NCI-H82 treated with DMSO at 0.1 percent for 48 hours (cell line): Measurements from ENCODE around the gene SBF2.
"Not testable (repeated sequence)": the region's sequence is repeated elsewhere in the genome, so short reads cannot be mapped to it uniquely, and the experiment has no call there.

Experiments used
- DNase-seq: peaks from one replicate; lab custom pipeline; 2025; ENCODE audit not compliant: unreplicated experiment; lab: John Stamatoyannopoulos, UW

The SBF2 gene

DNA sequence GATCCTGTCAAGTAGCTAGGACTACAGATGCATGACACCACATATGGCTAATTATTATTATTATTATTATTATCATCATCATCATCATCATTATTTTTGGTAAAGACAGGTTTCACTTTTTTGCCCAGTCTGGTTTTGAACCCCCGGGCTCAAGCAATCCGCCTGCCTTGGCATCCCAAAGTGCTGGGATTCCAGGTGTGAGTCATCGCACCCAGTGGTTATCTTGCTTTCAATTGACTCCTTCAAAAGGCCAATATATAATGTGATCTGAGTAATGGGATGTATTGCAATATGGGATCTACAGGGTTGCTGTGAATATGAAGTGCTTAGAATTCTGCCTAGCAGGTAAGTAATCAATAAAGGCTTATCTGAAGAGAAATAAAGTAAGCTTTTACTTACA lies 221.2 kb downstream of the SBF2 start:
- DNase-seq, result no peak

GRCh38 chr11:10072142-10072541 lies 221.9 kb downstream of the SBF2 start:
- DNase-seq, result no peak

DNA sequence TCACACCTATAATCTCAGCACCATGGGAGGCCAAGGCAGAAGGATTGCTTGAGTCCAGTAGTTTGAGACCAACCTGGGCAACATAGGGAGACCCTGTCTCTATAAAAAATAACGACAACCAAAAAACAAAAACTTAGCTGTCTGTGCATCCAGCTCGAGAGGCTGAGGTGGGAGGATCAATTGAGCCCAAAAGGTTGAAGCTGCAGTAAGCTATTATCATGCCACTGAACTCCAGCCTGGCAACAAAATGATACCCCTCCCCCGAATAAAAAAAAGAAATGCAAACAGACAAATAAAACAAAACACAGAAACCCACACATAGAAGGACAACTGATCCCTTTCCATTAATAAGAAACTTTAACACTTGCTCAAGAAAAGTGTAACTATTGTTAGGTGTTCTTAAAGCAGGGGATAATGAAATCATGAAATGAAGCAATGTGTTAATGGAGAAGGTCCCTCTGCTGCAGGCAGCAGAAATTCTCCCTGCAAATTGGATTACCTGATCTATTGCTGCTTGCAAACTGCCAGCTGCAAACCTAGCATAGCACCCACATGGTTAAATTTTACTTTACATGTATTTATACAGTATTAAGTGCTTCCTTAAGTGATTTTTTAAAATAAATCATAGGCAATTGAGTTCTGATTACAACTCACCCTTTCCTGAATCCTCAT lies 226.3 kb downstream of the SBF2 start:
- peak; percentile 47 for DNase-seq

- DNase-seq, result no peak
These were observed 227.6 kb downstream of the SBF2 start for GRCh38 chr11:10066441-10066840.

- no peak for DNase-seq
These were observed 229.2 kb downstream of the SBF2 start for GRCh38 chr11:10064828-10065227.

DNA sequence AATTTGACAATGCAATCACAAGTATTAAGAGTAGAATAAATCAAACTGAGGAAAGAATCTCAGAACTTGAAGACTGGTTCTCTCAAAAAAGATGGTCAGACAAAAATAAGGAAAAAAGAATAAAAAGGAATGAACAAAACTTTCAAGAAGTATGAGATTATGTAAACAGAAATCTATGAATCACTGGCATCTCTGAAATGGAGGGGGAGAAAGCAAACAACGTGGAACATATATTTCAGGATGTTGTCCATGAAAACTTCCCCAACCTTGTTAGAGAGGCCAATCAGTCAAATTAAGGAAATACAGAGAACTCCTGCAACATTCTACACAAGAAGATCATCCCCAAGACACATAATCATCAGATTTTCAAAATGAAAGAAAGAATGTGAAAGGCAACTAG lies 235.7 kb downstream of the SBF2 start:
- DNase-seq, result no peak

DNA sequence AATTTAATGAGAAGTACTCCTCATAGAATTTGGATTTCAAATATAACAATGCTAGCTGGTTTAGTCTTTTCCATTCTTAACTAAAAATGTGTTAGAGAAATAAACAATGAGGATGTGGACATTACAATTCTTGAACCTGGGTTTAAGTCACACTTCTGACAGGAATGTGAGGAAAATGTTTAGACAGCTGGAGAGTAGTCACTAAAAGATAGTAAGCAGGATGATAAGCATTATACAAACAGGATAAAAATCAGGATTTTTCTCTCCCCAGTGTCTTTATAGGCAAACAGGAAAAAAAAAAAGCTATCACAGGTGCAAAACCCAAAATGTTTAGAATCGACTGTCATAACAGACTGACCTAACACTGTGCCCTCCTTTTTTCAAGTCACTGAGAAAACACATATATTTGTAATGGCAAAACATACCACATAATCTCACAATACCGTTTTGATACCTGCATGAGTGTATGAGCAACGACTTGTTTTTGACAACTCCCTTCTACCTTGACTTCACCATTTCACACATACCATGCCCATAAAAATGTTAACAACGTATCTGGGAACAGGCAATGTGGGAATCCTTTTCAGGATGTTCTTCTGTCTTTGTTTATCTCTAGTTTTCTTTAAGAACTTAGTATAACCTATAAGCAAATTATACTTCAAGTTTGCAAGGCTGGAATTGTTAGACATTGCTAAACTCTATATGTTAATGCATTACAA lies 242.0 kb downstream of the SBF2 start:
- DNase-seq, result no peak

DNA sequence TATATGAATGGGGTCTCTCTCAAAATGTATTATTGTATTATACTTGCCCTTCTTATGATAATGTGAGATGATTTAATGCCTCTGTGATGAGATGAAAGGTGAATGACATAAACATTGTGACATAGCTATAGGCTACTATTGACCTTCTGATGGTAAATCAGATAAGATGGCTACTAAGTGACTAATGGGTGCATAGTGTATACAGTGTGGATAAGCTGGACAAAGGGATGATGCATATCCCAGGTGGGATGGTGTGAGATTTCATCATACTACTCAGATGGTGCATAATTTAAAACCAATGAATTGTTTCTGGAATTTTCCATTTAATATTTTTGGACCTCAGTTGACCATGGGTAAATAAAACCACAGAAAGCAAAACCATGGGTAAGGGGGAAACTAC lies 243.5 kb downstream of the SBF2 start:
- DNase-seq, result no peak

- DNase-seq, result no peak
These were observed 244.3 kb downstream of the SBF2 start for GRCh38 chr11:10049756-10050155.

DNA sequence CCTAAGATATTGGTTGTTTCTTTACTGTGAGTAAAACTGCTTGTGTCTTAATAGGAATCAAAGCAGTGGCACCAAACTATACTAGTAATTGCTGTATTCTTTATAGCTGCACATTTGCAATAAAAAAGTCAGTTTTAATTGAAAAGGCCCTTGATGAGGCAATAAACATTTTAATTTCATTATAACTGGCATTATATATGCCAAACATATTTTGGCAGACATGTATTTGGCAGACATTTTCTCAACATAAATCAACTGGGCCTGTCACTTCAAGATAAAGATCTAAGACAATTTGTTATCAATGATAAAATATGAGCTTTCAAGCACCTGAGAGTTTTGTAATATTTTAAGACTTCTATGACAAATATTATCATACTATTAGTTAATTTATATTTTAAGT lies 245.7 kb downstream of the SBF2 start:
- no peak for DNase-seq

DNA sequence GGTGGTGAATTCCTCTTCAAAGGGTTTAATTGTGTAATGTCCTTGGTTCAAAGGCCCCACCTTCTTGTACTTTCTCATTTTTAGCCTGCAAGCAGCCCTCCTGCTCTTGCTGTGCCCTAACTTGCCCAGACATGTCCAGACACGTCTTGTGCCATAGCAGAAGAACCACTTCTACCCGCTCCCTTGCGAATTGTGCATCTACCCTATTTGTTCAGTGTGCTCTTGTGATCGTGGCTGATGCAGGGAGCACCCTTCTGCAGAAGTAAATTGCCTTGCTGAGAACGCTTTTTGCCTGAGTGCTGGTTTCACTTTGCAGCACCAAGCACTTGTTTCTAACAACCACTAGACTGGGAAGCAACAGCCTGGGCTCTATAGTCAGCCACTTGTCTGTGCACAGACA lies 249.4 kb downstream of the SBF2 start:
- no peak for DNase-seq

DNA sequence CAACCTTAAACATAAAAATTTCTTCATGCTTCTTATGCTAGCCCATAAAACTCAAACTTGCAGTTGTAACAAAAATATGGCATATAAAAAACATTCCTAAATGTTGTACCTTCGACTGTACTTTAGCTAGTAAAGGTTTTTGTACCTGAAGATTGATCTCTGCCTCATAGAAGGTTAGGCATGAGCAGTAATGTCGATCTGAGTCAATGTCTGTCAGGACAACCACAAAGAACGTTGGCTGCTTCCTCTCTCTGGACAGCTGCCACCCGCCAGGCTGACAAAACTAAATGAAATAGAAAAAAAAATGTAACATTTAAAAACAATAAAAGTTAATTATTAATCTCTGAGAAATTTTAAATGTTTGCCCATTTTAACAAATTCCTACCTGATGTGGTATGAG lies 251.3 kb downstream of the SBF2 start:
- DNase-seq, result no peak

DNA sequence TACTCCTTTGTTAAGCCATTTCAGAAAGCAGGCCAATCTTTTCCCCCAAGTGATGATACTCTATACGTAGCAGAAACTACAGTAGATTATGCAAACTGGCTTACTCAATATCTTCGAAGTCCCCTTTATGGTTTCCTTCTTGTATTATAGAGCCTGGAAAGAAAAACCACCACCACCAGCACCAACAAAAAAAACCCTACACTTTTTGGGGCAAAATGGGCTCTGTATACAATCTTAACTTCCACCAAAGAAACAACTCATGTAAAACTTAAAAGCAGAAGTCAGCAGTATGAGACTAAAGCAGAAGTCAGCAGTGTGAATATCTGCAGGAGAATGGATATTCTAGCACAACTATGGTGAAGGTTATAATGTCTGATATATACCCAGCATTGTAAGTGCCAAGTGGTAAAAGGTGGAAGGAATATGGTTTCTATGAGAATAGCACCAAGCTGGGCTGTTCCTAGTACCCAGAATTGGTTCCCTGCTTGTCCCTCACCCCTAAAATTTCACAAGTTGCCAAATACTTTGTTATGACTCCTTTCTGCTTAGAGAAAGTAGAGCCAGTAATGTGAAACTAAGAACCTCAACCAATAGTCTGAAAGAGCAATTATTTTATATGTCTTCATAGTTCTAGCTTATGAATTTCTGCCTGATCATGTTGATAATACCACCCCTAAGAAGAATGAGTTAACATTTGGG lies 252.1 kb downstream of the SBF2 start:
- no peak for DNase-seq

DNA sequence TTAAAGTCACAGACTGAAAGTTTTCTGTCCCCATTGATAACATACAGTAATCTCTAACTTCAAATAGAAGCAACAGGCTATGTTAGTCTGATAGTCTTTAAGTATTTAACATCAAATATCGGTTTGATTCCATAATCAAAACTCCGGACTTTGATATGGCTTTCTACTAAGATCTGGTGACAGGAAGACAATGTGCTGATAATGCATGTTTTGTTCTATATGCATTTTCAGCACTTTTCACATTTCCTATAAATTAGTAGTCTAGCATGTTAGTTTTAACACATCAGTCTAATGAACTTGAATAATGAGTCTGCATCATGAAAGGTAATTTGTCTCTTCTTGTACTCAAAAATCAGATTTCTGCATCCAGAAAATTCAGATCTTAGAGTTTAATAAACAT lies 252.7 kb downstream of the SBF2 start:
- no peak for DNase-seq

DNA sequence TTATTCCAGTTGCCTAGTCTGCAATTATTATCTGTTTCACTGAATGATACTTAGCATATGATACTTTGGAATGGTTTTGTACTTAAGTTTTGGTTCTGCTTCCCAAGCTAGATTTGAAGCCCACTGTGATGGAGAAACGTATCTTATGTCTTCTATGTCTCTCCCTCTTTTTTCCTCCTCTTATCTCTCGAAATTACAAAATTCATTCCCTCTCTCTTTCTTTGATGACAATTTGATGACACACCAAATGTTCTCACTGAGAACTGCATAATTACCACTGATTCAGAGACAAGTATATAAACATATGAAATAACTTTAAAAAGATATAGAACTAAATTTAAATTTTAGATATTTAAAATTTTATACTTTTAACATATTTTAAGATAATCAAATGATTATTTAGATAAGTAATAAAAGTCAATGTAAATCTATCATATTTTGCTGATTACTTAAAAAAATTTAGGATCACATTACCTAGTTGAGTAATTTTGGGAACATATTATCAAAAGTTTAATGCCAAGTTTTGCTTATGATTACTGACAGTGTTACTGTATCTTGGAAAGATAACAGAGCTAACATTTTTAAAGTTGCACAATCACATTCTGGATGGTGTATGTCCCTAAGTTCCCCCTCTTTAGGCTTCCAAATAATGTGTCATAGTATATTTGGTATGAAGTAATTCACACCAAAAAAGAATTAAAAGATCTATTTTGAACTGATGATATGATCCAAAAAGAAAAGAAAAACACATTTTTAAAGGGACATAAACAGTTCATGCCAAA lies 255.3 kb downstream of the SBF2 start:
- DNase-seq, result no peak

DNA sequence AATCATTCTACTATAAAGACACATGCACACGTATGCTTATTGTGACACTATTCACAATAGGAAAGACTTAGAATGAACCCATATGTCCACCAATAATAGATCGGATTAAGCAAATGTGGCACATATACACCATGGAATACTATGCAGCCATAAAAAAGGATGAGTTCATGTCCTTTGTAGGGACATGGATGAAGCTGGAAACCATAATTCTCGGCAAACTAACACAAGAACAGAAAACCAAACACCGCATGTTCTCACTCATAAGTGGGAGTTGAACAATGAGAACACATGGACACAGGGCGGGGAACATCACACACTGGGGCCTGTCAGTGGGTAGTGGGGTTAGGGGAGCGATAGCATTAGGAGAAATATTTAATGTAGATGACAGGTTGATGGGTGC lies 258.1 kb downstream of the SBF2 start:
- not testable (repeated sequence) for DNase-seq

- DNase-seq, result no peak
These were observed 261.1 kb downstream of the SBF2 start for GRCh38 chr11:10032935-10033334.

DNA sequence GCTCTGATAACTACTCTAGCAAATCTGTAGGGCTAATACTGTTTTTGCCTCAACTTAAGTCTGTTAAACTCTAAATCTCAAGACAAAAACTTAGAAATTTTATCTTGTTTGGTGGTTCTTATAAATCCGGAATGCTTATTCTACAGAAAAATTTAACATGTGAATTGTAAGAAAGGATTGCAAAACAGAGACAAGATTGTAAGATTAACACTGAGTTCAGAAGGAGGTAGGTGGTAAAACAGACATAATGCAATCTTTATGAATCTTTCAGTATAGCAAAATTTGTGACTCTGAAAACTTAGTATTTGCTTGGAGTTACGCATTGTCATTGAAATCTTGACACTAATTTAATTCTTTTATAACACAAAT lies 263.9 kb downstream of the SBF2 start:
- DNase-seq, result no peak

DNA sequence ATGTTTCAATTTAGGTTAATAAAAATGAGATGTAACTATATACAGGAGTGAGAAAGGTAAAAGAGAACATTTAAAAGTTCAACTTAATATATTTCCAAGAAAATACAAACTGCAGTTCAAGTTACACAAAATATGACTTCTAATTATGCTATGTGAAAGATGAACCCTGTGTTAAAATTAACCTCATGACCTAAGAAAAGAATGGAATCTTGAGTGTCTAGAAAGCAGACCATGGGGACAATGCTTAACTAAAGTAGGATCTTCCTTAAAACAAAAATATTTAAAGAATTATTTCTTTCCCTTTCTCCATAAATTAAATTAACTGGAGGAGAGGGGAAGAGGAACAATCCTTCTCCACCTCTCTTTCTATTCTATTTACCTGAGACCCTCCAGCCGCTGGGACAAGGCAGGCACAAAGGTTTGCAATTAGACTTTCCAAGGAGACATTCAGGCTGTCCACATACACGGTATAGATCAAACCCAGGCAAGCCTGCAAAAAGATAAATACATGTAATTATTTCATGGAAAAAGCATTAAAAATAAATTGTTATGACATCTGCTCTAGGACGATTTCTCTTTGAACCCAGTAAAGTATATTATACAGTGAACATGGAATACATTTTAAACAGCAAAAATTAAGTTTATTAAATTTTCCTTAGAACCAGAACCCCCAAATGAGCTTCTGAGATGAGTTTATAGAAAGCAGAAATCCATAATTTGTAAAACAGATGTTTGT lies 264.5 kb downstream of the SBF2 start:
- DNase-seq, result no peak

- no peak for DNase-seq
These were observed 267.5 kb downstream of the SBF2 start for GRCh38 chr11:10026514-10026913.

- no peak for DNase-seq
These were observed 270.8 kb downstream of the SBF2 start for GRCh38 chr11:10023212-10023611.
